Thymus (tissue), 11 donors: ENCODE data around the gene MED12L. TPM values are rescaled to one million over a fixed set of nuclear protein-coding genes. Genes with fewer than 3 reads are reported as not detected.
A peak's percentile ranks its signal among the peaks of the same experiment; 100 is the strongest.

ENCODE experiments used
- DNase-seq, 9 donors: peaks; one replicate each; pipeline ENCODE4 v3.0.0-alpha.2; 2013; ENCODE audit warnings: low spot score in 9 of 9, low read depth in 6 of 9, missing footprints in 1 of 9
- H3K27ac ChIP-seq, 2 donors: one replicate each; pipeline ENCODE4 v1.5.1; 2013; ENCODE audit warnings: control low read depth in 1 of 2, low read depth in 1 of 2, low read length in 1 of 2, mild to moderate bottlenecking in 1 of 2, moderate library complexity in 1 of 2
- H3K27me3 ChIP-seq, 2 donors: one replicate each; pipeline ENCODE4 v1.5.1; 2013; ENCODE audit warnings: low read length in 1 of 2; ENCODE audit not compliant: control insufficient read depth in 2 of 2, insufficient read depth in 1 of 2
- H3K36me3 ChIP-seq, 2 donors: one replicate each; pipeline ENCODE4 v1.5.1; 2013; ENCODE audit warnings: low read length in 1 of 2, mild to moderate bottlenecking in 1 of 2, moderate library complexity in 1 of 2; ENCODE audit not compliant: control insufficient read depth in 2 of 2, insufficient read depth in 2 of 2
- H3K4me1 ChIP-seq, 2 donors: one replicate each; pipeline ENCODE4 v1.5.1; 2013; ENCODE audit warnings: low read length in 2 of 2; ENCODE audit not compliant: control insufficient read depth in 2 of 2, insufficient read depth in 2 of 2
- H3K4me3 ChIP-seq, 2 donors: one replicate each; pipeline ENCODE4 v1.5.1; 2013; ENCODE audit warnings: low read length in 2 of 2, control low read depth in 1 of 2, mild to moderate bottlenecking in 1 of 2
- H3K9me3 ChIP-seq, 2 donors: one replicate each; pipeline ENCODE4 v1.5.1; 2013; ENCODE audit warnings: low read length in 1 of 2, mild to moderate bottlenecking in 1 of 2; ENCODE audit not compliant: control insufficient read depth in 2 of 2, insufficient read depth in 1 of 2
- WGBS: extraction: QIAGEN DNeasy Blood & Tissue Kit; methylation state at CpG from one replicate; pipeline ENCODE4 v1.1.7; 2013; 5-methylcytosine and 5-hydroxymethylcytosine counted together
- polyA plus RNA-seq: library from polyadenylated mRNA; stranded (reverse); fragments of 200-250 nt; gene quantifications from one replicate; pipeline ENCODE4 v1.2.3, GENCODE V29; 2013
- total RNA-seq: library from RNA; stranded (reverse); fragments of 120-200 nt; gene quantifications from one replicate; pipeline ENCODE4 v1.2.4, GENCODE V29; 2013
- donor health status: healthy.

The MED12L gene
- total and polyA plus RNA-seq, 2 donors = 0.30 to 1.7 TPM

GRCh38 chr3:151377768-151378385 lies 292.4 kb downstream of the MED12L start:
- Histone ChIP-seq H3K36me3 (no peaks in the 10 kb centered on the region), H3K27me3 (no peaks in the 10 kb centered on the region), H3K9me3 (no peaks in the 10 kb centered on the region), H3K4me1 (no peaks in the 10 kb centered on the region), H3K27ac (no peak overlapping the region), H3K4me3 (no peak overlapping the region)
- DNase-seq = no peak
- WGBS = 97% methylated on average over 8 of the region's 8 CpGs

GRCh38 chr3:151379083-151379734 lies 293.7 kb downstream of the MED12L start:
- Histone ChIP-seq H3K4me1 (no peaks in the 10 kb centered on the region), H3K36me3 (no peaks in the 10 kb centered on the region), H3K4me3 (no peak overlapping the region), H3K27me3 (no peaks in the 10 kb centered on the region), H3K27ac (no peak overlapping the region), H3K9me3 (no peaks in the 10 kb centered on the region)
- 87% methylated on average over 4 of the region's 4 CpGs for WGBS
- peak in 4 of 9 donors; percentile 6 to 32 (median 16) for DNase-seq

GRCh38 chr3:151382671-151383070 lies 297.2 kb downstream of the MED12L start:
- no peaks in the 10 kb centered on the region for H3K27me3 ChIP-seq
- no peak overlapping the region for H3K4me3 ChIP-seq
- H3K36me3 ChIP-seq = no peaks in the 10 kb centered on the region
- no peak for DNase-seq
- H3K27ac ChIP-seq = no peak overlapping the region
- no peaks in the 10 kb centered on the region for H3K9me3 ChIP-seq
- no peaks in the 10 kb centered on the region for H3K4me1 ChIP-seq
- 85% methylated on average over 5 of the region's 5 CpGs for WGBS

GRCh38 chr3:151383111-151383510 lies 297.6 kb downstream of the MED12L start:
- no peak overlapping the region for H3K4me3 ChIP-seq
- no peak overlapping the region for H3K27ac ChIP-seq
- DNase-seq = no peak

GRCh38 chr3:151383956-151384355 lies 298.5 kb downstream of the MED12L start:
- Histone ChIP-seq H3K4me1 (no peaks in the 10 kb centered on the region), H3K4me3 (no peak overlapping the region), H3K9me3 (no peaks in the 10 kb centered on the region), H3K36me3 (no peaks in the 10 kb centered on the region), H3K27me3 (no peaks in the 10 kb centered on the region), H3K27ac (no peak overlapping the region)
- DNase-seq = no peak
- WGBS = 58% methylated on average over 3 of the region's 3 CpGs

More at GRCh38 chr3:151383111-151383510, 297.6 kb downstream of the MED12L start:
- WGBS = 77% methylated on average over 2 of the region's 2 CpGs
- Histone ChIP-seq H3K9me3 (no peaks in the 10 kb centered on the region), H3K27me3 (no peaks in the 10 kb centered on the region), H3K36me3 (no peaks in the 10 kb centered on the region), H3K4me1 (no peaks in the 10 kb centered on the region)

GRCh38 chr3:151384741-151385174 lies 299.3 kb downstream of the MED12L start, which contains the start of gene P2RY12:
TSS of gene P2RY12 (minus strand) at chr3:151384753. CDS start at chr3:151338845, 45,908 bp downstream.
- Histone ChIP-seq H3K9me3 (no peaks in the 10 kb centered on the region), H3K4me3 (no peak within 1 kb of the TSS), H3K4me1 (no peaks in the 10 kb centered on the region), H3K27me3 (no peaks in the 10 kb centered on the region), H3K36me3 (no peaks in the 10 kb centered on the region), H3K27ac (no peak within 1 kb of the TSS)
- WGBS = 85% methylated on average over 4 of the region's 4 CpGs
- peak in 1 of 9 donors; percentile 9 for DNase-seq

GRCh38 chr3:151386056-151386455 lies 300.6 kb downstream of the MED12L start:
- Histone ChIP-seq H3K27ac (no peak overlapping the region), H3K27me3 (no peaks in the 10 kb centered on the region), H3K4me1 (no peaks in the 10 kb centered on the region), H3K36me3 (no peaks in the 10 kb centered on the region), H3K9me3 (no peaks in the 10 kb centered on the region), H3K4me3 (no peak overlapping the region)
- DNase-seq = no peak
- WGBS = 98% methylated on average over 4 of the region's 4 CpGs

- H3K27me3 ChIP-seq = no peaks in the 10 kb centered on the region
- H3K27ac ChIP-seq = no peak overlapping the region
- no peak overlapping the region for H3K4me3 ChIP-seq
- H3K36me3 ChIP-seq = no peaks in the 10 kb centered on the region
- no peaks in the 10 kb centered on the region for H3K9me3 ChIP-seq
- WGBS = 92% methylated on average over 5 of the region's 5 CpGs
- no peaks in the 10 kb centered on the region for H3K4me1 ChIP-seq
- DNase-seq = no peak
Observed at GRCh38 chr3:151387432-151387831, 302.0 kb downstream of the MED12L start.

- no peaks in the 10 kb centered on the region for H3K36me3 ChIP-seq
- H3K4me3 ChIP-seq = no peak overlapping the region
- DNase-seq = no peak
- WGBS = 84% methylated on average over 9 of the region's 9 CpGs
- H3K27ac ChIP-seq = no peak overlapping the region
- H3K9me3 ChIP-seq = no peaks in the 10 kb centered on the region
- H3K4me1 ChIP-seq = no peaks in the 10 kb centered on the region
- no peaks in the 10 kb centered on the region for H3K27me3 ChIP-seq
Observed at GRCh38 chr3:151387842-151388241, 302.4 kb downstream of the MED12L start.
